Astrocyte of the hippocampus (primary cell): ENCODE results near the gene ARPC1A.

Experiments used
- DNase-seq: peaks from one replicate; pipeline ENCODE4 v3.0.0; 2011; ENCODE audit warnings: low read depth, low spot score

The ARPC1A gene

GRCh38 chr7:99408379-99409191, 82.9 kb downstream of the ARPC1A start, which contains the start of the genes BUD31 and PDAP1:
TSS of gene BUD31 (plus strand) at chr7:99408969. CDS start at chr7:99411093, 2,124 bp downstream.
TSS of gene PDAP1 (minus strand) at chr7:99408597. CDS start at chr7:99408548, 49 bp downstream.
- peak; percentile 97 for DNase-seq

DNA sequence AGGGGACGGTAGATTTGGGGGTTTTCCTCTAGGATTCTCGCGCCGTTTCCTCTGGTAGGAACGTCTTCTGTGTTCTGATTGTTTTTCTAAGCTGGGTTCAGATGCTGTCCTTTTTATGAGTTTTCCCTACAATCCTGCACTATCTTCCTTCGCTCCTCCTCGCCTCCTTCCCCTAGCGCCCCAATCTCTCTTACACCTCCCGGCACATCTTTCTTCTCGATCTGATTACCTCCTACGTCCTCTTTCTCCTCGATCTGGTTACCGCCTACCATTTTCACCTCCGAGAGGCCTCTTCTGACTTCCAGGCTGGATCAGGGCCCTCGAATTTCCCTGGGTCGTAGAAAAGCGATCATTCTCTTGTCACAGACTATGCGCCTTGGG, 83.5 kb downstream of the ARPC1A start:
- DNase-seq: no peak

DNA sequence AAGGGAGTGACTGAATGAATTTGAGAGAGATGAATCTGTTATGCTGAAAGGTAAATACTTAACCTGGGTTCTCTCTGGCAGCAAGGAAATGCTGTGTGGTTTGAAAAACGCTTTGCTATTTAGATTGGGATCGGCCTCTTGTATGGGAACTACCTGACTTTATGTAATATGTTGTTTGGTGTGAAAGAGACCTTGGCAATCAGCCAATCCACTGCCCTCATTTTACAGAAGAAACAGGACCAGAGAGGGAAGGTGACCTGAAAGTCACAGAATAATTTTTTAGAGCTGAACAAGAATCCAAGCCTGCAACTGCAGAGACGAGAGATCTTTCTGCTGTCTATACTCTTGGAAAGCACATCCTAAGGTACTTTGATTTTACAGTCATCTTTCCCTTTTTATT, 84.1 kb downstream of the ARPC1A start:
- no peak for DNase-seq

GRCh38 chr7:99410635-99411034, 84.9 kb downstream of the ARPC1A start:
- DNase-seq: no peak

DNA sequence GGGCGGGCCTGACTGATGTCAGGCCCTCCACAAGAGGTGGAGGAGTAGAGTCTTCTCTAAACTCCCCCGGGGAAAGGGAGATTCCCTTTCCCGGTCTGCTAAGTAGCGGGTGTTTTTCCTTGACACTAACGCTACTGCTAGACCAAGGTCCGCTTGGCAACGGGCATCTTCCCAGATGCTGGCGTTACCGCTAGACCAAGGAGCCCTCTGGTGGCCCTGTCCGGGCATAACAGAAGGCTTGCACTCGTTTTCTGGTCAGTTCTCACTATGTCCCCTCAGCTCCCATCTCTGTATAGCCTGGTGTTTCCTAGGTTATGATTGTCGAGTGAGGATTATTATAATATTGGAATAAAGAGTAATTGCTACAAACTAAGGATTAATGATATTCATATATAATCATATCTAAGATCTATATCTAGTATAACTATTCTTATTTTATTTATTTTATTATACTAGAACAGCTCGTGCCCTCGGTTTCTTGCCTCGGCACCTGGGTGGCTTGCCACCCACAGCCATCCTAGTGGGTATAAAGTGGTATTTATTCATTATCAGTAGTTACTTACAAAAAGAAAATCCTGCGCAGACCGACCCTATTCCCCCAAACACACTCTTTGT, 89.9 kb downstream of the ARPC1A start:
- peak; percentile 65 for DNase-seq
